Stimulated activated naive CD8-positive, alpha-beta T cell treated with anti-CD3 and anti-CD28 coated beads, Interleukin-15, Interleukin-2, amounts not matched to agents 100 ng/mL and 50 ng/mL, for 24 hours (primary cell): ENCODE data around the gene GATC.
A peak's percentile ranks its signal among the peaks of the same experiment; 100 is the strongest.

Source experiments
- H3K27ac Mint-ChIP-seq: one replicate; pipeline ENCODE4 v1.8.0; 2021; ENCODE audit warnings: mild to moderate bottlenecking, mixed read lengths
- H3K27me3 Mint-ChIP-seq: one replicate; pipeline ENCODE4 v1.8.0; 2021; ENCODE audit warnings: mixed read lengths
- H3K36me3 Mint-ChIP-seq: one replicate; pipeline ENCODE4 v1.8.0; 2021; ENCODE audit warnings: low read depth, mixed read lengths
- H3K4me1 Mint-ChIP-seq: one replicate; pipeline ENCODE4 v1.8.0; 2021; ENCODE audit warnings: low read depth, mixed read lengths
- H3K4me3 Mint-ChIP-seq: one replicate; pipeline ENCODE4 v1.8.0; 2021; ENCODE audit warnings: mild to moderate bottlenecking, mixed read lengths
- H3K9me3 Mint-ChIP-seq: one replicate; pipeline ENCODE4 v1.8.0; 2021; ENCODE audit warnings: mixed read lengths

GATC gene

DNA sequence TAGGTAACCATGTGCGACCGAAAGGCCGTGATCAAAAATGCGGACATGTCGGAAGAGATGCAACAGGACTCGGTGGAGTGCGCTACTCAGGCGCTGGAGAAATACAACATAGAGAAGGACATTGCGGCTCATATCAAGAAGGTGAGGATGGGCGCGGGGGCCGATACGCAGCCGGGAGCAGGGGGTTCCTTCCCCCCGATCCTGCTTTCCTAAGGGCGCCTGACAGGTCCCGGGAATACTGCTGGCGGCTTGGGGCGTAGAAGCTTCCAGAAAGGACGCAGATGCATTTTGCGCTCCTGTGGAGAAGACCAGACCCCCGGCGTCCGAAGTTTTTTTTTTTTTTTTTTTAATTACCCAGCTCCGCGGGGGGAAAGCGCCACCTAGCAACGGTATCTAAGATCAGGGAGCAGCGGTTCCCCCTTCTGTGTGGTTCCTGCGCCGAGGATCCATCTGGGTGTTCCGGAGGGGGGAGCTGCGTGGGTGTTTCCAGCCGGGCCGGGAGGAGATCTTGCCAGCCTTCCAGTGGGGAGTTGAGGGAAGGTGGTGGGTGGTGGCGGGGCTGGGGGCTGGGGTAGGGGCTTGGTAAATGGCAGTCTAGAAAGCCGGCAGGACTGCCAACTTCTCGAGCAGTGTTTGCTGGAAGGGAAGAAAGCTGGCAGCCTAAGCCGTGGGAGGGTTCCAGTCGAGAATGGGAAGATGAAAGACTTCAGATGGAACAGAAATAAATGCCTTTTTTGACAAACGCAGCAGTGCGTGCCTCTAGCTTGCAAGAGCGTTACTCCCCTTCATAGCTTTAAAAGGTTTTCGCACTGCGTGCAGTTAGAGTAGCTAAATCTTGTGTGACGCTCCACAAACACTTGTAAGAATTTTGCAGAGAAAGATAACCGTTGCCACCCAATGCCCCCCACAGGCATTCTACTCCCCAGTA is 50.4 kb downstream of the GATC start:
- Mint-ChIP-seq H3K9me3 (no peaks in the 10 kb centered on the region), H3K27me3 (no peaks in the 10 kb centered on the region), H3K4me3 (peak overlapping the region; percentile 97), H3K4me1 (peaks cover 29% of the 10 kb centered on the region), H3K36me3 (peaks cover 28% of the 10 kb centered on the region), H3K27ac (peak overlapping the region; percentile 89)

- peaks cover 29% of the 10 kb centered on the region for H3K4me1 Mint-ChIP-seq
- H3K9me3 Mint-ChIP-seq: no peaks in the 10 kb centered on the region
- no peaks in the 10 kb centered on the region for H3K27me3 Mint-ChIP-seq
- H3K4me3 Mint-ChIP-seq: peak overlapping the region; percentile 97
- H3K36me3 Mint-ChIP-seq: peaks cover 30% of the 10 kb centered on the region
- peak overlapping the region; percentile 78 for H3K27ac Mint-ChIP-seq
These were observed 51.4 kb downstream of the GATC start for GRCh38 chr12:120497524-120498150.

DNA sequence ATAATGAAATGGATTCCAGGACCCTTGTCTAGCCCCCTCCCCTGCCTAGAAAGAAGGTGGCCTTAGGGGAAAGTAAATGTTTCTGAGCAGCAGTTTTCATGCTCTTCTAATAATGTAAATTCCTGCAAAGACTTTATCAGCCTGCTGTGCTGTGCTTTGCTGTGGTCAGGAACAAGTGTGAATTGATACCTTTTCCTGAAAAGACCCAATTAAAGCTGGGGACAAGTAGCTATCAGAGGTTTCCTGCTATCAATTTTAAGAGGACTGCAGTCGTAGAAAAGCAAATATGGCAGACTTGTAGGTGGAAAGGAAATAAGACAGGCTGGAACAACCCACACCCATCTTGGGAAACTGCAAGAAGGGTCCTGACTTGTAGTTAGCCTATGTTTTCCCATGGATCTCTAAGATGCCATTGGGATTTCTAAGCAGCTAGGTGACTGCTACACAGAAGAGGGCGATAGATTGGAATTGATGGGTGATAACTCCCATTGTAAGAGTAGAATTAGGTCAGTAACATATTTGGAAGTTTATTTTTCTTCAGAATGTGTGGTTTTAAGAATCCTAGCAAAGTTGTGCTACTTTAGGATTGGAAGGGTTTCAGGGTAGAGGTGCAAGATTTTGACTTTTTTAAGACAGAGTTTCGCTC is 52.7 kb downstream of the GATC start:
- Mint-ChIP-seq H3K36me3 (peaks cover 39% of the 10 kb centered on the region), H3K27me3 (no peaks in the 10 kb centered on the region), H3K27ac (no peak overlapping the region), H3K4me3 (no peak overlapping the region), H3K4me1 (peaks cover 29% of the 10 kb centered on the region), H3K9me3 (no peaks in the 10 kb centered on the region)

DNA sequence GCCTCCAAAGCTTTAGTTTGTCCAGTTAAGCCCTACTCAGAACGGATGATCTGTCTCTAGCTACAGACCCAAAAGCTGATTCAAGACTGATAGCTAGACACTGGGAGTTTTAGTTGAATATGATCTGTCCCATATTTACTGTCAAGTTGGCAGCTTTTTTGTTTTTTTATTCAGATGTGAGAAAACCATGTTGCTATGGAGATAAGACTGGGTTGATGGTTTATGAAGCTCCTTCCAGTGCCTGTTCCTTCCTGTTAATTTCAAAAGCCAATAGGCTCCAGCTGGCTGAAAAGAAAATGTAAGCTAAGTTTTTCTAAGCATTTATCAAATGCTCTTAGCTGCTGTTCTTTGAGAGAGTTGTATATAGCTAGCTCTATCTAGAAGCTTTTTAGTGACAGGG is 54.3 kb downstream of the GATC start:
- Mint-ChIP-seq H3K27ac (peak overlapping the region; percentile 26), H3K4me1 (peaks cover 21% of the 10 kb centered on the region), H3K4me3 (no peak overlapping the region), H3K9me3 (no peaks in the 10 kb centered on the region), H3K27me3 (no peaks in the 10 kb centered on the region), H3K36me3 (peaks cover 42% of the 10 kb centered on the region)

DNA sequence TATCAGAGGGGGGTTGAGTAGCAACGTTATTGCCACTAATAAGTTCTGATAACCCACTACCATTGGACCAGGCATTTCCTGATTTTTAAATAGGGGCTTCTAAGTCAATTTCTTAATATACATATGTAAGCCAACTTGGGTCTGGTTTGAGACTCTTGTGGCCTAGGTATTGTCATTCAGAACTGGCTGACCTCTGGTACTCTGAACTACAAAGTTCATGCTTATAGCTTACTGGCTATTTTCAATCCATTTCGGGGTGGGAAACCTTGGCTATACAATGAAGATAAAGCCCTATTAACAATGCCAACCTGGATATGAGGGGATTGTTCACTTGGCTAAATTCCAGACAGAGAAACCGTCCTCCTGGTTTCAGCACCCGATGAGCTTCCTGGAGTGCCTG is 58.3 kb downstream of the GATC start:
- H3K36me3 Mint-ChIP-seq: peaks cover 28% of the 10 kb centered on the region
- H3K9me3 Mint-ChIP-seq: no peaks in the 10 kb centered on the region
- H3K27ac Mint-ChIP-seq: no peak overlapping the region
- H3K27me3 Mint-ChIP-seq: no peaks in the 10 kb centered on the region
- no peak overlapping the region for H3K4me3 Mint-ChIP-seq
- no peaks in the 10 kb centered on the region for H3K4me1 Mint-ChIP-seq

GRCh38 chr12:120508537-120508936 is 62.3 kb downstream of the GATC start:
- no peaks in the 10 kb centered on the region for H3K27me3 Mint-ChIP-seq
- H3K4me3 Mint-ChIP-seq: no peak overlapping the region
- H3K9me3 Mint-ChIP-seq: no peaks in the 10 kb centered on the region
- H3K27ac Mint-ChIP-seq: no peak overlapping the region
- no peaks in the 10 kb centered on the region for H3K4me1 Mint-ChIP-seq
- H3K36me3 Mint-ChIP-seq: peaks cover 27% of the 10 kb centered on the region
